CD4-positive, alpha-beta T cell treated with Interleukin-21 for 1 hour (primary cell): ENCODE data around the gene TTC28.
"Not testable (repeated sequence)": the region's sequence is repeated elsewhere in the genome, so short reads cannot be mapped to it uniquely, and the experiment has no call there.

Experiments
- DNase-seq: peaks from one replicate; pipeline ENCODE4 v3.0.0-alpha.2; 2020

Gene TTC28

GRCh38 chr22:28679611-28680287, at the start of gene TTC28:
Gene TTC28, minus strand, starts transcription at chr22:28679840. Its CDS starts 117 bp downstream, at chr22:28679723.
- peak; percentile 23 for DNase-seq

- no peak for DNase-seq
Measured at GRCh38 chr22:28728621-28729313, 49.1 kb upstream of the TTC28 start.

GRCh38 chr22:28728002-28728401, 48.4 kb upstream of the TTC28 start:
- DNase-seq: no peak

- no peak for DNase-seq
Measured at GRCh38 chr22:28718044-28718443, 38.4 kb upstream of the TTC28 start.

- DNase-seq: no peak
Measured at GRCh38 chr22:28716686-28717085, 37.0 kb upstream of the TTC28 start.

- no peak for DNase-seq
Measured at GRCh38 chr22:28715611-28716010, 36.0 kb upstream of the TTC28 start.

- DNase-seq: peak; percentile 11
Measured at GRCh38 chr22:28714043-28714628, 34.5 kb upstream of the TTC28 start.

GRCh38 chr22:28711820-28712777, 32.5 kb upstream of the TTC28 start:
- DNase-seq: no peak

- DNase-seq: no peak
Measured at GRCh38 chr22:28711341-28711740, 31.7 kb upstream of the TTC28 start.

- DNase-seq: no peak
Measured at GRCh38 chr22:28710576-28711191, 31.0 kb upstream of the TTC28 start.

- no peak for DNase-seq
Measured at GRCh38 chr22:28710107-28710506, 30.5 kb upstream of the TTC28 start.

GRCh38 chr22:28706845-28707244, 27.2 kb upstream of the TTC28 start:
- no peak for DNase-seq

- DNase-seq: no peak
Measured at GRCh38 chr22:28703436-28703835, 23.8 kb upstream of the TTC28 start.

- no peak for DNase-seq
Measured at GRCh38 chr22:28702891-28703290, 23.3 kb upstream of the TTC28 start.

GRCh38 chr22:28693041-28693760, 13.6 kb upstream of the TTC28 start:
- DNase-seq: not testable (repeated sequence)

- not testable (repeated sequence) for DNase-seq
Measured at GRCh38 chr22:28689796-28690195, 10.2 kb upstream of the TTC28 start.

GRCh38 chr22:28682966-28683365, 3.3 kb upstream of the TTC28 start:
- DNase-seq: not testable (repeated sequence)

- DNase-seq: not testable (repeated sequence)
Measured at GRCh38 chr22:28680813-28681490, 1.3 kb upstream of the TTC28 start.

GRCh38 chr22:28678778-28679610, 646 bp downstream of the TTC28 start:
- peak; percentile 12 for DNase-seq

GRCh38 chr22:28678170-28678569, 1.5 kb downstream of the TTC28 start:
- not testable (repeated sequence) for DNase-seq
